NOMO-1 treated with DMSO at 0.1 percent for 48 hours (cell line): ENCODE results near the gene VPREB3.

Experiments used
- DNase-seq: peaks from one replicate; lab custom pipeline; 2025; ENCODE audit not compliant: unreplicated experiment; lab: John Stamatoyannopoulos, UW

Gene VPREB3

GRCh38 chr22:23704062-23704461 lies 50.2 kb downstream of the VPREB3 start:
- DNase-seq, result no peak
